Measurements from ENCODE around the gene RBM4.

RBM4 gene

GRCh38 chr11:66685276-66686099 is 47.0 kb downstream of the RBM4 start:
- Histone ChIP-seq H3K4me1 (ENCODE audit: control insufficient read depth, insufficient read depth, low read length) (no peaks in the 10 kb centered on the region), H3K36me3 (ENCODE audit: control insufficient read depth, insufficient read depth, low read length) (peaks cover 61% of the 10 kb centered on the region), H3K9ac (ENCODE audit: low read depth, low read length) (no peak overlapping the region), H3K27me3 (ENCODE audit: control insufficient read depth, insufficient read depth, low read length) (no peaks in the 10 kb centered on the region), H3K4me3 (ENCODE audit: low read depth, low read length) (no peak overlapping the region), H3K27ac (ENCODE audit: low read depth, low read length) (no peak overlapping the region), H3K9me3 (ENCODE audit: control insufficient read depth, insufficient read depth, low read length) (no peaks in the 10 kb centered on the region)

- H3K27ac ChIP-seq (ENCODE audit: low read depth, low read length), result no peak overlapping the region
- peaks cover 66% of the 10 kb centered on the region for H3K36me3 ChIP-seq (ENCODE audit: control insufficient read depth, insufficient read depth, low read length)
- no peaks in the 10 kb centered on the region for H3K27me3 ChIP-seq (ENCODE audit: control insufficient read depth, insufficient read depth, low read length)
- H3K4me1 ChIP-seq (ENCODE audit: control insufficient read depth, insufficient read depth, low read length), result no peaks in the 10 kb centered on the region
- H3K9me3 ChIP-seq (ENCODE audit: control insufficient read depth, insufficient read depth, low read length), result no peaks in the 10 kb centered on the region
- H3K9ac ChIP-seq (ENCODE audit: low read depth, low read length), result no peak overlapping the region
- no peak overlapping the region for H3K4me3 ChIP-seq (ENCODE audit: low read depth, low read length)
These were observed 47.7 kb downstream of the RBM4 start for GRCh38 chr11:66686100-66686785.

GRCh38 chr11:66686801-66687750 is 48.6 kb downstream of the RBM4 start:
- no peaks in the 10 kb centered on the region for H3K9me3 ChIP-seq (ENCODE audit: control insufficient read depth, insufficient read depth, low read length)
- H3K4me1 ChIP-seq (ENCODE audit: control insufficient read depth, insufficient read depth, low read length), result no peaks in the 10 kb centered on the region
- no peaks in the 10 kb centered on the region for H3K27me3 ChIP-seq (ENCODE audit: control insufficient read depth, insufficient read depth, low read length)
- H3K4me3 ChIP-seq (ENCODE audit: low read depth, low read length), result no peak overlapping the region
- no peak overlapping the region for H3K27ac ChIP-seq (ENCODE audit: low read depth, low read length)
- H3K9ac ChIP-seq (ENCODE audit: low read depth, low read length), result no peak overlapping the region
- peaks cover 74% of the 10 kb centered on the region for H3K36me3 ChIP-seq (ENCODE audit: control insufficient read depth, insufficient read depth, low read length)

- H3K9me3 ChIP-seq (ENCODE audit: control insufficient read depth, insufficient read depth, low read length), result no peaks in the 10 kb centered on the region
- H3K4me3 ChIP-seq (ENCODE audit: low read depth, low read length), result no peak overlapping the region
- peaks cover 82% of the 10 kb centered on the region for H3K36me3 ChIP-seq (ENCODE audit: control insufficient read depth, insufficient read depth, low read length)
- H3K9ac ChIP-seq (ENCODE audit: low read depth, low read length), result no peak overlapping the region
- no peaks in the 10 kb centered on the region for H3K27me3 ChIP-seq (ENCODE audit: control insufficient read depth, insufficient read depth, low read length)
- no peak overlapping the region for H3K27ac ChIP-seq (ENCODE audit: low read depth, low read length)
- no peaks in the 10 kb centered on the region for H3K4me1 ChIP-seq (ENCODE audit: control insufficient read depth, insufficient read depth, low read length)
These were observed 49.4 kb downstream of the RBM4 start for GRCh38 chr11:66687831-66688281.

- Histone ChIP-seq H3K4me1 (ENCODE audit: control insufficient read depth, insufficient read depth, low read length) (no peaks in the 10 kb centered on the region), H3K36me3 (ENCODE audit: control insufficient read depth, insufficient read depth, low read length) (peaks cover 87% of the 10 kb centered on the region), H3K9me3 (ENCODE audit: control insufficient read depth, insufficient read depth, low read length) (no peaks in the 10 kb centered on the region), H3K27ac (ENCODE audit: low read depth, low read length) (no peak overlapping the region), H3K4me3 (ENCODE audit: low read depth, low read length) (no peak overlapping the region), H3K9ac (ENCODE audit: low read depth, low read length) (no peak overlapping the region), H3K27me3 (ENCODE audit: control insufficient read depth, insufficient read depth, low read length) (no peaks in the 10 kb centered on the region)
These were observed 50.3 kb downstream of the RBM4 start for GRCh38 chr11:66688561-66689534.

GRCh38 chr11:66689661-66690590 is 51.4 kb downstream of the RBM4 start:
- Histone ChIP-seq H3K4me1 (ENCODE audit: control insufficient read depth, insufficient read depth, low read length) (no peaks in the 10 kb centered on the region), H3K27ac (ENCODE audit: low read depth, low read length) (no peak overlapping the region), H3K27me3 (ENCODE audit: control insufficient read depth, insufficient read depth, low read length) (no peaks in the 10 kb centered on the region), H3K9ac (ENCODE audit: low read depth, low read length) (no peak overlapping the region), H3K4me3 (ENCODE audit: low read depth, low read length) (no peak overlapping the region), H3K36me3 (ENCODE audit: control insufficient read depth, insufficient read depth, low read length) (peaks cover 90% of the 10 kb centered on the region), H3K9me3 (ENCODE audit: control insufficient read depth, insufficient read depth, low read length) (no peaks in the 10 kb centered on the region)

- Histone ChIP-seq H3K27ac (ENCODE audit: low read depth, low read length) (no peak overlapping the region), H3K9me3 (ENCODE audit: control insufficient read depth, insufficient read depth, low read length) (no peaks in the 10 kb centered on the region), H3K4me1 (ENCODE audit: control insufficient read depth, insufficient read depth, low read length) (no peaks in the 10 kb centered on the region), H3K4me3 (ENCODE audit: low read depth, low read length) (no peak overlapping the region), H3K27me3 (ENCODE audit: control insufficient read depth, insufficient read depth, low read length) (no peaks in the 10 kb centered on the region), H3K36me3 (ENCODE audit: control insufficient read depth, insufficient read depth, low read length) (peaks cover 88% of the 10 kb centered on the region), H3K9ac (ENCODE audit: low read depth, low read length) (no peak overlapping the region)
These were observed 52.9 kb downstream of the RBM4 start for GRCh38 chr11:66691311-66691980.

GRCh38 chr11:66692446-66692845 is 53.9 kb downstream of the RBM4 start:
- H3K36me3 ChIP-seq (ENCODE audit: control insufficient read depth, insufficient read depth, low read length), result peaks cover 87% of the 10 kb centered on the region
- no peak overlapping the region for H3K4me3 ChIP-seq (ENCODE audit: low read depth, low read length)
- H3K4me1 ChIP-seq (ENCODE audit: control insufficient read depth, insufficient read depth, low read length), result no peaks in the 10 kb centered on the region
- no peak overlapping the region for H3K27ac ChIP-seq (ENCODE audit: low read depth, low read length)
- no peaks in the 10 kb centered on the region for H3K9me3 ChIP-seq (ENCODE audit: control insufficient read depth, insufficient read depth, low read length)
- no peak overlapping the region for H3K9ac ChIP-seq (ENCODE audit: low read depth, low read length)
- no peaks in the 10 kb centered on the region for H3K27me3 ChIP-seq (ENCODE audit: control insufficient read depth, insufficient read depth, low read length)

- Histone ChIP-seq H3K4me3 (ENCODE audit: low read depth, low read length) (no peak overlapping the region), H3K27me3 (ENCODE audit: control insufficient read depth, insufficient read depth, low read length) (no peaks in the 10 kb centered on the region), H3K9ac (ENCODE audit: low read depth, low read length) (no peak overlapping the region), H3K4me1 (ENCODE audit: control insufficient read depth, insufficient read depth, low read length) (no peaks in the 10 kb centered on the region), H3K36me3 (ENCODE audit: control insufficient read depth, insufficient read depth, low read length) (peaks cover 87% of the 10 kb centered on the region), H3K27ac (ENCODE audit: low read depth, low read length) (no peak overlapping the region), H3K9me3 (ENCODE audit: control insufficient read depth, insufficient read depth, low read length) (no peaks in the 10 kb centered on the region)
These were observed 54.4 kb downstream of the RBM4 start for GRCh38 chr11:66692871-66693331.

Measured in HUES48 (cell line).